NCI-H1092 treated with DMSO at 0.1 percent for 48 hours (cell line): ENCODE data around the gene CENATAC.
"Not testable (repeated sequence)": the region's sequence is repeated elsewhere in the genome, so short reads cannot be mapped to it uniquely, and the experiment has no call there.

Experiments used
- DNase-seq: peaks from one replicate; lab custom pipeline; 2025; lab: John Stamatoyannopoulos, UW

The CENATAC gene

GRCh38 chr11:119054418-119054817 is 56.5 kb downstream of the CENATAC start:
- no peak for DNase-seq

GRCh38 chr11:119055901-119056300 is 58.0 kb downstream of the CENATAC start:
- DNase-seq: no peak

- peak; percentile 21 for DNase-seq
These were observed 58.6 kb downstream of the CENATAC start for GRCh38 chr11:119056421-119056999.

- peak; percentile 97 for DNase-seq
These were observed 59.2 kb downstream of the CENATAC start, which contains the start of gene HYOU1 for GRCh38 chr11:119057000-119057769. Gene HYOU1 (minus strand): TSS chr11:119057205. CDS start chr11:119056160, 1,045 bp downstream.

- DNase-seq: not testable (repeated sequence)
These were observed 61.2 kb downstream of the CENATAC start for GRCh38 chr11:119059128-119059527.

GRCh38 chr11:119061256-119061655 is 63.3 kb downstream of the CENATAC start:
- no peak for DNase-seq

- no peak for DNase-seq
These were observed 64.8 kb downstream of the CENATAC start for GRCh38 chr11:119062779-119063178.

GRCh38 chr11:119065369-119065768 is 67.4 kb downstream of the CENATAC start:
- no peak for DNase-seq
